GM12865 (cell line): ENCODE measurements around the gene EHMT1.

Source experiments
- DNase-seq: peaks from one replicate; pipeline ENCODE4 v3.0.0; 2010; ENCODE audit warnings: low read depth
- H3K4me3 ChIP-seq: 2 replicates; pipeline ENCODE4 v1.5.1; 2011; ENCODE audit warnings: mild to moderate bottlenecking, low read depth, low read length, control low read depth
- CTCF ChIP-seq: IDR thresholded peaks from 2 replicates; pipeline ENCODE4 v1.5.1; 2011; ENCODE audit warnings: low read length, control low read depth, low read depth, inconsistent platforms; ENCODE audit not compliant: insufficient read depth; ENCODE audit errors: missing control alignments

The EHMT1 gene

GRCh38 chr9:137814436-137814835 lies 195.6 kb downstream of the EHMT1 start:
- DNase-seq = no peak
- no peak overlapping the region for H3K4me3 ChIP-seq
- TF ChIP-seq CTCF = no peak

GRCh38 chr9:137814841-137815240 lies 196.0 kb downstream of the EHMT1 start:
- DNase-seq = no peak
- H3K4me3 ChIP-seq = no peak overlapping the region
- no peak for TF ChIP-seq CTCF

- no peak for TF ChIP-seq CTCF
- DNase-seq = no peak
- H3K4me3 ChIP-seq = no peak overlapping the region
Observed at GRCh38 chr9:137815256-137816255, 196.8 kb downstream of the EHMT1 start.

GRCh38 chr9:137816531-137817235 lies 197.9 kb downstream of the EHMT1 start:
- TF ChIP-seq CTCF = no peak
- H3K4me3 ChIP-seq = no peak overlapping the region
- DNase-seq = peak; percentile 66

- no peak for DNase-seq
- H3K4me3 ChIP-seq = no peak overlapping the region
- TF ChIP-seq CTCF = no peak
Observed at GRCh38 chr9:137817236-137818200, 198.7 kb downstream of the EHMT1 start.

- no peak for TF ChIP-seq CTCF
- DNase-seq = no peak
- no peak overlapping the region for H3K4me3 ChIP-seq
Observed at GRCh38 chr9:137818286-137818685, 199.5 kb downstream of the EHMT1 start.
